Measurements from ENCODE around the gene KRT20.
"Not testable (repeated sequence)": the region's sequence is repeated elsewhere in the genome, so short reads cannot be mapped to it uniquely, and the experiment has no call there.

KRT20 gene

DNA sequence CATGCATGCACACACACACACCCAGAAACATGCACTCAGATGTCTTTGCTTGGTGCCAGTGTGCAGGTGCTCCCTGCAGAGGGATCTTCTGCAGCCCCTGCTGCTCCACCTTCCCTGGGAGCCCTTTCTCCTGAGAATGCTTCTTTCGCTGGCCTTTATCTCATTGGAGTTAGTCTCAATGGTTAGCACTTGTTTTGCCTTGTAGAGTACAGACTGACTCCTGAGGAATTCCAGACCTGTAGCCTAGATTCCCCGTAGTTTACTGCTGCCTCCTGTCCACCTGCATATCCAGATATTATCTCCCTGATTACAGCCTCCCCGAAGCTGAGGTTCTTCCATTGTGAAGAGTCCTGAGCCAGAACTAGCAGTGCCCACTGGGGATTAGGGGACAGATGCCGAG lies 14.9 kb downstream of the KRT20 start:
- no peak for TF ChIP-seq MYC (IDR thresholded peaks at IDR 0.05; ENCODE audit: low read depth, low read length)
- TF ChIP-seq, protein P1, sequence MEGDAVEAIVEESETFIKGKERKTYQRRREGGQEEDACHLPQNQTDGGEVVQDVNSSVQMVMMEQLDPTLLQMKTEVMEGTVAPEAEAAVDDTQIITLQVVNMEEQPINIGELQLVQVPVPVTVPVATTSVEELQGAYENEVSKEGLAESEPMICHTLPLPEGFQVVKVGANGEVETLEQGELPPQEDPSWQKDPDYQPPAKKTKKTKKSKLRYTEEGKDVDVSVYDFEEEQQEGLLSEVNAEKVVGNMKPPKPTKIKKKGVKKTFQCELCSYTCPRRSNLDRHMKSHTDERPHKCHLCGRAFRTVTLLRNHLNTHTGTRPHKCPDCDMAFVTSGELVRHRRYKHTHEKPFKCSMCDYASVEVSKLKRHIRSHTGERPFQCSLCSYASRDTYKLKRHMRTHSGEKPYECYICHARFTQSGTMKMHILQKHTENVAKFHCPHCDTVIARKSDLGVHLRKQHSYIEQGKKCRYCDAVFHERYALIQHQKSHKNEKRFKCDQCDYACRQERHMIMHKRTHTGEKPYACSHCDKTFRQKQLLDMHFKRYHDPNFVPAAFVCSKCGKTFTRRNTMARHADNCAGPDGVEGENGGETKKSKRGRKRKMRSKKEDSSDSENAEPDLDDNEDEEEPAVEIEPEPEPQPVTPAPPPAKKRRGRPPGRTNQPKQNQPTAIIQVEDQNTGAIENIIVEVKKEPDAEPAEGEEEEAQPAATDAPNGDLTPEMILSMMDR (IDR thresholded peaks at IDR 0.05; ENCODE audit: low read depth, low read length) = no peak
- TF ChIP-seq, protein P2, sequence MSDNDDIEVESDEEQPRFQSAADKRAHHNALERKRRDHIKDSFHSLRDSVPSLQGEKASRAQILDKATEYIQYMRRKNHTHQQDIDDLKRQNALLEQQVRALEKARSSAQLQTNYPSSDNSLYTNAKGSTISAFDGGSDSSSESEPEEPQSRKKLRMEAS (IDR thresholded peaks at IDR 0.05; ENCODE audit: low read depth, low read length) = no peak
- TF ChIP-seq POLR2A (IDR thresholded peaks at IDR 0.05; ENCODE audit: extremely low read depth, insufficient read length) = no peak
- H3K4me3 ChIP-seq (ENCODE audit: low read depth, low read length) = no peak overlapping the region
- DNase-seq (ENCODE audit: low read depth) = no peak

DNA sequence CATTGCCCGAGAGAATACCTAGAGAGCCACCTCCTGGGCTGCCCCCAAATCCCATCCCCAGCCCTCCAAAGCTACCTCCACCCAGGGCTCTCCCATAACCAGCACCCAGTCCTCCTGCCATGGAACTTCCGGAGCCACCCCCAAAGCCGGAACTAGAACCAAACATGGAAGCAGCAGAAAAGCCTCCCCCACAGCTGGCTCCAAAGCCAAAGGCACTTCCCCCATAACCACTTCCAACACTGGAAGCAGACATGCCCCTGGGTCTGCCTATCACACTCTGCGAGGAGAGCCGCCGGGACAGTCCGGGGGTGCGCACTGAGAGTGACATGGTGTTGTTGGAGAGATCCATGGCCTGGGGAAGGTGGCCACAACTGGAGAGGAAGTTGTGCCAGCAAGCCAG lies 18.2 kb downstream of the KRT20 start, which contains the start of gene KRT12:
Gene KRT12, minus strand, starts transcription at position 386 of the 400 bp plus-strand sequence. Its CDS starts 37 bp downstream, at position 349.
- no peak within 1 kb of the TSS for H3K4me3 ChIP-seq (ENCODE audit: low read depth, low read length)
- TF ChIP-seq, protein P2 (IDR thresholded peaks at IDR 0.05; ENCODE audit: low read depth, low read length) = no peak
- TF ChIP-seq, protein P1 (IDR thresholded peaks at IDR 0.05; ENCODE audit: low read depth, low read length) = no peak
- TF ChIP-seq MYC (IDR thresholded peaks at IDR 0.05; ENCODE audit: low read depth, low read length) (no peak), POLR2A (IDR thresholded peaks at IDR 0.05; ENCODE audit: extremely low read depth, insufficient read length) (no peak)
- DNase-seq (ENCODE audit: low read depth) = no peak

DNA sequence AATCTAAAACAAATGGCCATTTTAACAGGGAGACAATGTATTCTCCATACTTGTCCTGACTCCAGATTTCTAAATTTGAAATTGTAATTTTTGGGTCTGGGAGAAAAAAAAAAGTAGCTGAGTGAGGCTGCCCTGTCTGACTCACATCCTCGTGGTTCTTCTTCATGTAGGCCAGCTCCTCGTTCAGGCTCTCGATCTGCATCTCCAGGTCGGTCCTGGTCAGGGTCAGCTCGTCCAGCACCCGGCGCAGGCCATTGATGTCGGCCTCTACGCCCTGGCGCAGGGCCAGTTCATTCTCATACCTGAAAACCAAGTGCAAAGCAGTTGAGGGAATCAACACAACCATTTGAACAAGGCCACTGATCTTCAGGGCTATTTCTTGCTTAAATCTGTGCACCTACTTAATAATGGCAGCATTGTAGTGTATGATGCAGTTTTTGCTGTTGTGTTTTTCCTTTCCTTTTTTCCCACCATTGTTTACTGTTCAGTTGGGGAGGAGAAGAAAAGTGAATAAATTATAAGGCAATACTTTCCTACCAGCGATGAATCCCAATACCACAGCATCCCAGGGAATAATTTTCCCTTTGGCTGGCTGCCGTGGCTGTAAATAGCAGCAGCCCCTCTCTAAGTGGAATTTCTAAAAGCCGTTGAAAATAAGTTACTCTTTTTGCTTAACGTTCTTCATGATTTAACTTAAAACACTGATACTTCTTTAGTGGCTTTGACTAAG lies 20.2 kb downstream of the KRT20 start:
- DNase-seq (ENCODE audit: low read depth) = no peak
- TF ChIP-seq, protein P2 (IDR thresholded peaks at IDR 0.05; ENCODE audit: low read depth, low read length) = no peak
- no peak for TF ChIP-seq MYC (IDR thresholded peaks at IDR 0.05; ENCODE audit: low read depth, low read length)
- TF ChIP-seq, protein P1 (IDR thresholded peaks at IDR 0.05; ENCODE audit: low read depth, low read length) = no peak
- TF ChIP-seq POLR2A (IDR thresholded peaks at IDR 0.05; ENCODE audit: extremely low read depth, insufficient read length) = no peak
- H3K4me3 ChIP-seq (ENCODE audit: low read depth, low read length) = no peak overlapping the region

DNA sequence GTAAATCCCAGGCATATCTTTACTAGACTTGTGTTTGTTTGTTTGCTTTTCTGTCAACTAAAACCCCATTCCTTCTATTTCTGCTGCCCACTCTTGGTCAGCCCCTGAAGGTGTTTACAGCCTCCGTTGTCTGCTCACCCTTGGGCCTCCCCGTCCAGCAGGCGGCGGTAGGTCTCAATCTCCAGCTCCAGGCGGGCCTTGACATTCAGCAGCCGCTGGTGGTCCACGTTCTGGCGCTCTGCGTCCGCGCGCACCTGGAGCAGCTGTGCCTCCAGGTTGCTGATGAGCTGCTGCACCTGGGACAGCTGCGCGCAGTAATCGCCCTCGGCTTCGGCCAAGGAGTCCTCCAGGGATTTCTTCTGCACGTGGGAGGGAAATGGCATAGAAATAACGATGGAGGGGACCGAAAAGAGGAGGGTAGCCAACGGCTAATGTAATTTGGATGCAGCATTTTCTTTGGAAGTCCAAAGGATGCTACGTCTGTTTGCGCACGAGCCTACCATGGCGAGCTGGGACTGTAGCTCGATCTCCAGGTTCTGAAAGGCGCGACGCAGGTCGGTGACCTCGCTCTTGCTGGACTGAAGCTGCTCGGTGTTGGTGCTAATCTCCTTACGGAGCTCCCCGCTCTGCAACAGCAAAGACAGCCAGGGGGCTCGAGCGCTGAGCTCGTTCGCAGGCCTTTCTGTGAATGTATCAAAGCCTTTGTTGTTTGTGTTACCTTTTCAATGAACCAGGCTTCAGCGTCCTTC lies 21.9 kb downstream of the KRT20 start:
- no peak for DNase-seq (ENCODE audit: low read depth)
- no peak overlapping the region for H3K4me3 ChIP-seq (ENCODE audit: low read depth, low read length)
- no peak for TF ChIP-seq MYC (IDR thresholded peaks at IDR 0.05; ENCODE audit: low read depth, low read length)
- TF ChIP-seq POLR2A (IDR thresholded peaks at IDR 0.05; ENCODE audit: extremely low read depth, insufficient read length) = no peak
- TF ChIP-seq, protein P2 (IDR thresholded peaks at IDR 0.05; ENCODE audit: low read depth, low read length) = no peak
- TF ChIP-seq, protein P1 (IDR thresholded peaks at IDR 0.05; ENCODE audit: low read depth, low read length) = no peak

DNA sequence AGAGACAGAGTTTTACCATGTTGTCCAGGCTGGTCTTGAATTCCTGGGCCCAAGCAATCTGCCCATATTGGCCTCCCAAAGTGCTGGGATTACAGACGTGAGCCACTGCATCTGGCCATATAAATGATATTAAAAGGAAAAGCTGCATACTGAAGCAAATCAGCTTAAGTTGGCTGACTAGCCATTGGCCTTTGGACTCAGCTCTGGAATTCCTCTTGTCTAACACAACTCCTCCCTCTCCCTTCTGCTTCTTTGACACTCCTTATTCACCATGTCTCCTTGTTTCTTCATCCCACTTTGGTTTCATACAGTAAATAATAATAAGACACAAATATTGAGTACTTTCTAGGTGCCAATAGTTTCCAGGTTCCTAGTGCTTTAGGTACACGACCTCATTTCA lies 25.5 kb downstream of the KRT20 start:
- no peak overlapping the region for H3K4me3 ChIP-seq (ENCODE audit: low read depth, low read length)
- TF ChIP-seq, protein P1 (IDR thresholded peaks at IDR 0.05; ENCODE audit: low read depth, low read length) = no peak
- TF ChIP-seq, protein P2 (IDR thresholded peaks at IDR 0.05; ENCODE audit: low read depth, low read length) = no peak
- no peak for TF ChIP-seq MYC (IDR thresholded peaks at IDR 0.05; ENCODE audit: low read depth, low read length)
- TF ChIP-seq POLR2A (IDR thresholded peaks at IDR 0.05; ENCODE audit: extremely low read depth, insufficient read length) = no peak
- no peak for DNase-seq (ENCODE audit: low read depth)

DNA sequence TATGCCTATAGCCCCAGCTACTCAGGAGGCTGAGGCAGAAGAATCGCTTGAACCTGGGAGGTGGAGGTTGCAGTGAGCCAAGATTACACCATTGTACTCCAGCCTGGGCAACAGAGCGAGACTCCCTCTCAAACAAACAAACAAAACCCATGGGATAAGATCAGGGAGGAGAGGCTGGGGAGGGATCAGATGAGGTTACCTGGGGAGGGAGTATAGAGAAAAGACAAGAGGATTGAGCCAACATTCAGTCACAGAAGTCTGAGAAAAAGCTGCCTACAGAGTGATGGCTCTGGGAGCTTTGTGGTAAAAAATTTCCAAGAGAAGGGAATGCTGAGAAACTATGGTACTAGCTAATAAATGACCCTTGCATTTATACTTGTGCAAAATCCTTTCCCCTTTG lies 26.4 kb downstream of the KRT20 start:
- not testable (repeated sequence) for H3K4me3 ChIP-seq (ENCODE audit: low read depth, low read length); DNase-seq (ENCODE audit: low read depth)
